Measurements from ENCODE around the gene CDKAL1. TPM values are rescaled to one million over a fixed set of nuclear protein-coding genes. Genes with fewer than 3 reads are reported as not detected.
"Not testable (repeated sequence)": the region's sequence is repeated elsewhere in the genome, so short reads cannot be mapped to it uniquely, and the experiment has no call there.

The CDKAL1 gene
- total RNA-seq, 1 experiment from 2014 or later, result 20.6 TPM

DNA sequence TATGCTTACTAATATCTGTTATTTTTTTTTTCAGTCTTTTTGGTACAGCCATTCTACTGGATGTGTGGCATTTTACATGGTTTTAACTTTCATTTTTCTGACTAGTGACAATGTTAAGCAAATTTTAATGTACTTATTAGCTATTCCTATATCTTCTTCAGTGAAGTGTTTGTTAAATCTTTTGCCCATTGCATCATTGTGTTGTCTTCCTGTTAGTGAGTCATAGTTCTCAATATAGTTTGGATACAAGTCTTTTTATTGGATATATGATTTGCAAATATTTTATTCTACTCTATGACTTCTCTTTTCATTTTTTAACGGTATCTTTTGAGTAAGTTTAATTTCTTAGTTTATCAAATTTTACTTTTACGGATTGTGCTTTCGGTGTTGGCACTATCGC is 519.4 kb downstream of the CDKAL1 start:
- CTCF ChIA-PET, result no interaction called here
- no peak for DNase-seq (ENCODE audit: low spot score)
- TF ChIP-seq HMGXB4 (CRISPR knock-in tag; IDR thresholded peaks at IDR 0.05) (no peak), GABPB1 (CRISPR knock-in tag; IDR thresholded peaks at IDR 0.05) (peak; percentile 34; the same call in 1 of the 2 replicates)
- TF ChIP-seq, protein P1, sequence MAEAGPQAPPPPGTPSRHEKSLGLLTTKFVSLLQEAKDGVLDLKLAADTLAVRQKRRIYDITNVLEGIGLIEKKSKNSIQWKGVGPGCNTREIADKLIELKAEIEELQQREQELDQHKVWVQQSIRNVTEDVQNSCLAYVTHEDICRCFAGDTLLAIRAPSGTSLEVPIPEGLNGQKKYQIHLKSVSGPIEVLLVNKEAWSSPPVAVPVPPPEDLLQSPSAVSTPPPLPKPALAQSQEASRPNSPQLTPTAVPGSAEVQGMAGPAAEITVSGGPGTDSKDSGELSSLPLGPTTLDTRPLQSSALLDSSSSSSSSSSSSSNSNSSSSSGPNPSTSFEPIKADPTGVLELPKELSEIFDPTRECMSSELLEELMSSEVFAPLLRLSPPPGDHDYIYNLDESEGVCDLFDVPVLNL (CRISPR knock-in tag; IDR thresholded peaks at IDR 0.05; ENCODE audit: borderline replicate concordance, low read depth), result no peak
- H3K4me1 Mint-ChIP-seq, result no peaks in the 10 kb centered on the region; the same call in 1 of the 2 replicates
- H3K36me3 Mint-ChIP-seq, result peaks cover 11% of the 10 kb centered on the region
- H3K27ac Mint-ChIP-seq, result no peak overlapping the region
- H3K4me3 Mint-ChIP-seq, result no peak overlapping the region
- ATAC-seq, result no peak
- H3K27me3 Mint-ChIP-seq (ENCODE audit: low read depth), result no peaks in the 10 kb centered on the region
- peaks cover 17% of the 10 kb centered on the region for H3K9me3 Mint-ChIP-seq
- POLR2A ChIA-PET, result no interaction called here

GRCh38 chr6:21055480-21055879 is 521.2 kb downstream of the CDKAL1 start:
- DNase-seq (ENCODE audit: low spot score); H3K27ac Mint-ChIP-seq; H3K4me3 Mint-ChIP-seq; ATAC-seq; CTCF ChIA-PET; H3K4me1 Mint-ChIP-seq; H3K27me3 Mint-ChIP-seq (ENCODE audit: low read depth); POLR2A ChIA-PET: not testable (repeated sequence)
- peaks cover 29% of the 10 kb centered on the region for H3K9me3 Mint-ChIP-seq
- peaks cover 17% of the 10 kb centered on the region for H3K36me3 Mint-ChIP-seq

GRCh38 chr6:21061892-21062291 is 527.6 kb downstream of the CDKAL1 start:
- DNase-seq (ENCODE audit: low spot score) (no peak), ATAC-seq (no peak)
- Mint-ChIP-seq H3K9me3 (peaks cover 25% of the 10 kb centered on the region), H3K36me3 (peaks cover 19% of the 10 kb centered on the region), H3K27me3 (ENCODE audit: low read depth) (no peaks in the 10 kb centered on the region), H3K4me1 (no peaks in the 10 kb centered on the region), H3K4me3 (no peak overlapping the region), H3K27ac (no peak overlapping the region)
- ChIA-PET CTCF (no interaction called here), POLR2A (no interaction called here)
- no peak for TF ChIP-seq NR3C1 (CRISPR knock-in tag; conservative IDR thresholded peaks at IDR 0.05; ENCODE audit: low read depth)
- TF ChIP-seq FOXK1 (CRISPR knock-in tag; IDR thresholded peaks at IDR 0.05), result no peak
- TF ChIP-seq GABPB1 (CRISPR knock-in tag; IDR thresholded peaks at IDR 0.05), result no peak

DNA sequence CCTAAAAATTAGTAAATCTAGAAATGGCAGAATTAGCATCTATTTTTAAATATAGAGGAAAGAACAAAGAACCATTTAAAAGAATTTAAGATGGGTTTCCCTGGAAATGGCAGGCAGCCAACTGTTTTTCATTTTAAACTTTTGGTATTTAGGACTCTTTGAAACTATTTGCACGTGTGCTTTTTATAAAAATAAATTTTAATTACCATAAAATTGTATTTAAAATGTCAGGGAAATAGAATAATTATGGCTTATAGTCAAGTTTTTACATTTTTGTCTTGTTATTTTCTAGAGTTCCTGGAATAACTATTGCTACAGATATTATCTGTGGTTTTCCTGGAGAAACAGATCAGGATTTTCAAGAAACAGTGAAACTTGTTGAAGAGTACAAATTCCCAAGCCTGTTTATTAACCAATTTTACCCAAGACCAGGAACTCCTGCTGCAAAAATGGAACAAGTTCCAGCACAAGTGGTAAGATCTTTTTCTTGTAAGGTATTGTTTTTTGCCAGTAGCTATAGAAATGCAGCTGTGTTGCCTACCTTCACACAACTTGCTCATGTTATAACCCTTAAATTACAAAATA is 530.6 kb downstream of the CDKAL1 start:
- Mint-ChIP-seq H3K27ac (no peak overlapping the region), H3K4me1 (peaks cover 9% of the 10 kb centered on the region; the same call in 1 of the 2 replicates), H3K9me3 (peaks cover 4% of the 10 kb centered on the region), H3K36me3 (peaks cover 4% of the 10 kb centered on the region), H3K27me3 (ENCODE audit: low read depth) (no peaks in the 10 kb centered on the region), H3K4me3 (no peak overlapping the region)
- no peak for ATAC-seq
- no peak for TF ChIP-seq JAZF1 (CRISPR knock-in tag; IDR thresholded peaks at IDR 0.05)
- no peak for TF ChIP-seq FOXK1 (CRISPR knock-in tag; IDR thresholded peaks at IDR 0.05)
- TF ChIP-seq TP53 (CRISPR knock-in tag; IDR thresholded peaks at IDR 0.05), result no peak
- CTCF ChIA-PET, result no interaction called here
- no peak for DNase-seq (ENCODE audit: low spot score)
- POLR2A ChIA-PET, result no interaction called here

- no peak for TF ChIP-seq CDX4 (CRISPR knock-in tag; IDR thresholded peaks at IDR 0.05; ENCODE audit: borderline replicate concordance)
- TF ChIP-seq HMGXB4 (CRISPR knock-in tag; IDR thresholded peaks at IDR 0.05), result no peak
- TF ChIP-seq ATF1 (CRISPR knock-in tag; IDR thresholded peaks at IDR 0.05), result no peak
- TF ChIP-seq ZBTB43 (CRISPR knock-in tag; IDR thresholded peaks at IDR 0.05), result no peak
- no peak for TF ChIP-seq E2F5 (CRISPR knock-in tag; IDR thresholded peaks at IDR 0.05)
- Mint-ChIP-seq H3K36me3 (peaks cover 5% of the 10 kb centered on the region), H3K4me3 (no peak overlapping the region), H3K27ac (no peak overlapping the region), H3K9me3 (peaks cover 5% of the 10 kb centered on the region), H3K27me3 (ENCODE audit: low read depth) (no peaks in the 10 kb centered on the region), H3K4me1 (peaks cover 24% of the 10 kb centered on the region)
- ChIA-PET POLR2A (no interaction called here), CTCF (no interaction called here)
- ATAC-seq, result no peak
- DNase-seq (ENCODE audit: low spot score), result no peak
Measured at GRCh38 chr6:21067521-21067920, 533.3 kb downstream of the CDKAL1 start.
